Smooth muscle cell (in vitro differentiated cells): ENCODE data around the gene STAMBP. TPM values are rescaled to one million over a fixed set of nuclear protein-coding genes. Genes with fewer than 3 reads are reported as not detected.

Experiments used
- DNase-seq: peaks from one replicate; lab custom pipeline; 2025; ENCODE audit not compliant: unreplicated experiment; lab: John Stamatoyannopoulos, UW
- H2AFZ ChIP-seq: fragments of 200-600 bp; sonication (generic); 2 replicates; pipeline ENCODE4 v1.6.0; 2016; ENCODE audit warnings: antibody characterized with exemption, low read depth, mild to moderate bottlenecking
- H3F3A ChIP-seq: fragments of 200-600 bp; sonication (generic); 2 replicates; pipeline ENCODE4 v1.6.0; 2017; ENCODE audit warnings: antibody characterized with exemption, low read depth
- H3K27ac ChIP-seq: fragments of 200-600 bp; sonication (generic); 2 replicates; pipeline ENCODE4 v1.5.1; 2016; ENCODE audit warnings: low read depth, mild to moderate bottlenecking
- H3K27me3 ChIP-seq: fragments of 200-600 bp; sonication (generic); 2 replicates; pipeline ENCODE4 v1.6.1; 2016; ENCODE audit warnings: low read depth, mild to moderate bottlenecking
- H3K36me3 ChIP-seq: fragments of 200-600 bp; sonication (generic); 2 replicates; pipeline ENCODE4 v1.5.1; 2016; ENCODE audit warnings: low read depth
- H3K4me1 ChIP-seq: fragments of 200-600 bp; sonication (generic); 2 replicates; pipeline ENCODE4 v1.5.1; 2016; ENCODE audit warnings: low read depth
- H3K4me2 ChIP-seq: fragments of 200-600 bp; sonication (generic); 2 replicates; pipeline ENCODE4 v1.6.0; 2016; ENCODE audit warnings: mild to moderate bottlenecking
- H3K4me3 ChIP-seq: fragments of 200-600 bp; sonication (generic); 2 replicates; pipeline ENCODE4 v1.5.1; 2016; ENCODE audit warnings: mild to moderate bottlenecking
- H3K79me2 ChIP-seq: fragments of 200-600 bp; sonication (generic); 2 replicates; pipeline ENCODE4 v1.6.0; 2016; ENCODE audit warnings: low read depth, mild to moderate bottlenecking
- H3K9ac ChIP-seq: fragments of 200-600 bp; sonication (generic); 2 replicates; pipeline ENCODE4 v1.6.0; 2016; ENCODE audit warnings: low read depth
- H3K9me3 ChIP-seq: fragments of 200-600 bp; sonication (generic); replicated peaks from 2 replicates; pipeline ENCODE4 v1.5.1; 2016; ENCODE audit warnings: low read depth
- H4K20me1 ChIP-seq: fragments of 200-600 bp; sonication (generic); 2 replicates; pipeline ENCODE4 v1.6.0; 2016; ENCODE audit warnings: low read depth
- CTCF ChIP-seq: fragments of 200-600 bp; sonication (generic); IDR thresholded peaks from 2 replicates; pipeline ENCODE4 v1.5.1; 2017; ENCODE audit warnings: borderline replicate concordance, mild to moderate bottlenecking, antibody characterized with exemption; ENCODE audit not compliant: insufficient read depth, poor library complexity, severe bottlenecking
- WGBS: methylation state at CpG from one replicate; pipeline ENCODE4 v1.1.7; 2016; ENCODE audit warnings: low lambda C conversion rate; 5-methylcytosine and 5-hydroxymethylcytosine counted together
- polyA plus RNA-seq: library from polyadenylated mRNA; unstranded; fragments of >200 nt; fragmentation: Nextera tagmentation; extraction: Ambion mirVana; gene quantifications from 2 replicates; pipeline ENCODE4 v1.2.1, GENCODE V29; 2016
- total RNA-seq: library from RNA; depleted of rRNA; stranded (reverse); fragments of >200 nt; gene quantifications from 2 replicates; pipeline ENCODE4 v1.2.3, GENCODE V29; 2014

STAMBP gene
- total and polyA plus RNA-seq, 2 experiments from 2014 or later: 48.5 to 61.1 TPM

DNA sequence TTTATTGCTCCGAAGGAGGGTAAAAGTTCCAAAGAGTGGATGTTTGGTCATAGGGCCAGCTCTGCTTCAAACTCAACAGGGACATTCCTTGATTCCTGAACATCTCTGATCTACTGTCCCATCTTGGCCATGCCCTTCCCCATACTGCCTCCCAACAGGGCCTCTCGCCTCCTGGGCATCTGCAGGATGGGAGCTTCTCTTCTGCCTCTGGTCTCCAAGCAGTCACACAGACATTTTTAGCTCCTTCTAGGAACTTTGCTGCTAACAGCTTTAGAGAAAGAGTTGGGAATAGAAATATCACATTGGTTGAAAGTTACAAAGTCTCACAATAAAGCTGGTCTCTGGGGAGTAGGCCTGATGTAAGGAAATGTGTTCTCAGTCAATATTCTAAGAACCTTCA is 88.5 kb downstream of the STAMBP start:
- no peaks in the 10 kb centered on the region for H3K27me3 ChIP-seq
- H3K4me3 ChIP-seq: no peak overlapping the region
- H3K9me3 ChIP-seq: no peaks in the 10 kb centered on the region
- H3K9ac ChIP-seq: no peak overlapping the region
- DNase-seq: no peak
- no peaks in the 10 kb centered on the region for H3F3A ChIP-seq
- H3K27ac ChIP-seq: no peak overlapping the region
- H3K4me1 ChIP-seq: no peaks in the 10 kb centered on the region
- no peak for TF ChIP-seq CTCF
- no peaks in the 10 kb centered on the region for H3K79me2 ChIP-seq
- no peak overlapping the region for H2AFZ ChIP-seq
- H3K36me3 ChIP-seq: no peaks in the 10 kb centered on the region
- WGBS: 88% methylated on average over 2 of the region's 2 CpGs
- no peak overlapping the region for H3K4me2 ChIP-seq
- no peaks in the 10 kb centered on the region for H4K20me1 ChIP-seq

- WGBS: 82% methylated on average over 4 of the region's 4 CpGs
- Histone ChIP-seq H3K9ac (no peak overlapping the region), H3K4me3 (no peak overlapping the region), H3K9me3 (no peaks in the 10 kb centered on the region), H3K79me2 (no peaks in the 10 kb centered on the region), H2AFZ (no peak overlapping the region), H3K4me1 (no peaks in the 10 kb centered on the region), H3K36me3 (no peaks in the 10 kb centered on the region), H3K27ac (no peak overlapping the region), H3F3A (no peaks in the 10 kb centered on the region), H3K27me3 (no peaks in the 10 kb centered on the region), H3K4me2 (no peak overlapping the region), H4K20me1 (no peaks in the 10 kb centered on the region)
- no peak for DNase-seq
- TF ChIP-seq CTCF: no peak
These were observed 89.0 kb downstream of the STAMBP start for GRCh38 chr2:73917696-73918207.

- H3K27ac ChIP-seq: no peak overlapping the region
- no peaks in the 10 kb centered on the region for H3K36me3 ChIP-seq
- TF ChIP-seq CTCF: no peak
- no peak overlapping the region for H3K4me2 ChIP-seq
- no peaks in the 10 kb centered on the region for H3K9me3 ChIP-seq
- H3K79me2 ChIP-seq: no peaks in the 10 kb centered on the region
- H3K27me3 ChIP-seq: no peaks in the 10 kb centered on the region
- no peak overlapping the region for H3K9ac ChIP-seq
- no peaks in the 10 kb centered on the region for H3K4me1 ChIP-seq
- WGBS: 96% methylated on average over 3 of the region's 3 CpGs
- no peak overlapping the region for H2AFZ ChIP-seq
- no peaks in the 10 kb centered on the region for H4K20me1 ChIP-seq
- no peak overlapping the region for H3K4me3 ChIP-seq
- H3F3A ChIP-seq: no peaks in the 10 kb centered on the region
- no peak for DNase-seq
These were observed 90.1 kb downstream of the STAMBP start for GRCh38 chr2:73918856-73919255.

DNA sequence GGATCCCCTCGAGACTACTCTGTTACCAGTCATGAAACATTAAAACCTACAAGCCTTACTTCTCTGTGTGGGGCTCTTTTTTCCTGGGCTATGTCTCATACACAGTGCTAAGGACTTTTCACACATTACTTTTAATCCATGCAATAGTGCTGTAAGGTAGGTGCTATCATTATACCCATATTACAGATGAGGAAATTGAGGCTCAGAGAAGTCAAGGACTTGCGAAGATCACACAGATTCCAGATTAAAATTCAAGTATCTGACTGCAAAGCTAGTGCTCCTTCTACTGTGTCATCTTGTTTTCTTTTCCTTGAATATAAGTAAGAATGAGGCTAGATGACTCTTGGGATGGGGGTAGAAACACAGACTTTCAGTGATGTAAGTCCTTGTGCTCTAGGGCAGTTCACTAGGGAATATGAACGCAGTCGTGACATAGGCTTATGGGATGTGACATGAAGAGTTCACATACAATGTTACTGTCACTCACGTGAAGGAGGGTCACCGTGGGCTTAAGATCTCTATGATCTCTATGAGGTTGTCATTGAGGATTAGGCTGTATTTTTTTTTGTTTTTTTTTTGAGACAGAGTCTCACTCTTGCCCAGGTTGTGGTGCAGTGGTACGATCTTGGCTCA is 91.0 kb downstream of the STAMBP start:
- Histone ChIP-seq H3K4me1 (no peaks in the 10 kb centered on the region), H3K4me2 (no peak overlapping the region), H3K27ac (no peak overlapping the region), H3K9me3 (no peaks in the 10 kb centered on the region), H3K36me3 (no peaks in the 10 kb centered on the region), H2AFZ (no peak overlapping the region), H3K27me3 (no peaks in the 10 kb centered on the region), H3K4me3 (no peak overlapping the region), H3K9ac (no peak overlapping the region), H3K79me2 (no peaks in the 10 kb centered on the region), H4K20me1 (no peaks in the 10 kb centered on the region), H3F3A (no peaks in the 10 kb centered on the region)
- WGBS: 93% methylated on average over 7 of the region's 7 CpGs
- DNase-seq: no peak
- TF ChIP-seq CTCF: no peak
